IPS DF 4.7 (cell line): ENCODE data around the gene LMO3.

Experiments used
- DNase-seq: peaks from one replicate; pipeline ENCODE4 v3.0.0-alpha.2; 2013; ENCODE audit warnings: low spot score; ENCODE audit errors: extremely low read depth

The LMO3 gene

GRCh38 chr12:16606117-16606200 lies at the start of gene LMO3:
LMO3 (minus strand) TSS chr12:16606162; CDS start chr12:16600860, 5,302 bp downstream.
- DNase-seq, result no peak

- DNase-seq, result no peak
Observed at GRCh38 chr12:16636435-16637055, 30.6 kb upstream of the LMO3 start.

GRCh38 chr12:16634786-16635185 lies 28.8 kb upstream of the LMO3 start:
- DNase-seq, result no peak

GRCh38 chr12:16626991-16627390 lies 21.0 kb upstream of the LMO3 start:
- DNase-seq, result no peak

- no peak for DNase-seq
Observed at GRCh38 chr12:16622338-16622737, 16.4 kb upstream of the LMO3 start.

GRCh38 chr12:16619537-16619936 lies 13.6 kb upstream of the LMO3 start:
- no peak for DNase-seq

- no peak for DNase-seq
Observed at GRCh38 chr12:16618256-16618655, 12.3 kb upstream of the LMO3 start.

- DNase-seq, result no peak
Observed at GRCh38 chr12:16613199-16613598, 7.2 kb upstream of the LMO3 start.

- no peak for DNase-seq
Observed at GRCh38 chr12:16612647-16613046, 6.7 kb upstream of the LMO3 start.

- no peak for DNase-seq
Observed at GRCh38 chr12:16611146-16611545, 5.2 kb upstream of the LMO3 start.

GRCh38 chr12:16610743-16611142 lies 4.8 kb upstream of the LMO3 start:
- no peak for DNase-seq

- no peak for DNase-seq
Observed at GRCh38 chr12:16610001-16610585, 4.1 kb upstream of the LMO3 start.

GRCh38 chr12:16608946-16609539 lies 3.1 kb upstream of the LMO3 start:
- no peak for DNase-seq

- DNase-seq, result no peak
Observed at GRCh38 chr12:16607906-16608775, 2.2 kb upstream of the LMO3 start.

GRCh38 chr12:16606991-16607390 lies 1.0 kb upstream of the LMO3 start:
- DNase-seq, result no peak

GRCh38 chr12:16606201-16606849 lies 363 bp upstream of the LMO3 start:
- no peak for DNase-seq

GRCh38 chr12:16605642-16606116 lies 283 bp downstream of the LMO3 start:
- no peak for DNase-seq

GRCh38 chr12:16604596-16605252 lies 1.2 kb downstream of the LMO3 start:
- no peak for DNase-seq

- no peak for DNase-seq
Observed at GRCh38 chr12:16603916-16604575, 1.9 kb downstream of the LMO3 start.

GRCh38 chr12:16603260-16603915 lies 2.6 kb downstream of the LMO3 start:
- DNase-seq, result no peak
